ENCODE results near the gene ADCY2.

GRCh38 chr5:7529880-7530279 is 133.9 kb downstream of the ADCY2 start:
- TF ChIP-seq CTCF (IDR thresholded peaks at IDR 0.05): no peak
- no peak for TF ChIP-seq EP300 (IDR thresholded peaks at IDR 0.05)
